IMR-90 (cell line): ENCODE results near the gene PSME4. TPM values are rescaled to one million over a fixed set of nuclear protein-coding genes. Genes with fewer than 3 reads are reported as not detected.

Source experiments
- ATAC-seq: fragments of 200-7000 bp; cut with Tn5 transposase; 2 replicates; pipeline ENCODE4 v1.9.1; 2020; ENCODE audit warnings: low read depth, mild to moderate bottlenecking, moderate library complexity
- BruUV-seq: library from RNA; stranded (reverse); fragments of 400-500 nt; replicated peaks from 2 replicates; lab custom pipeline; 2021; lab: Mats Ljungman, UMichigan
- CTCF ChIA-PET: fragments of 300-600 bp; formaldehyde crosslinking; extraction: SDS; loops from one replicate; lab custom pipeline; 2021; ENCODE audit warnings: antibody characterized with exemption; lab: Yijun Ruan, JAX
- POLR2A ChIA-PET: fragments of 300-600 bp; sonication (Branson Sonifier 250); formaldehyde crosslinking; loops from one replicate; lab custom pipeline; 2022; ENCODE audit warnings: antibody characterized with exemption; ENCODE audit not compliant: unreplicated experiment; lab: Charles Lee
- DNase-seq: peaks from one replicate; pipeline ENCODE4 v3.0.0; 2013
- H2AFZ ChIP-seq: replicated peaks from 2 replicates; pipeline ENCODE3; 2013; ENCODE audit warnings: low read length, mild to moderate bottlenecking; ENCODE audit not compliant: poor library complexity
- H2AK5ac ChIP-seq: 2 replicates; pipeline ENCODE4 v1.6.1; 2013; ENCODE audit warnings: low read depth, low read length, inconsistent platforms
- H2AK9ac ChIP-seq: replicated peaks from 2 replicates; pipeline ENCODE3; 2013; ENCODE audit warnings: mild to moderate bottlenecking, low read depth, low read length, moderate library complexity; ENCODE audit not compliant: poor library complexity
- H2BK120ac ChIP-seq: 2 replicates; pipeline ENCODE4 v1.6.1; 2013; ENCODE audit warnings: low read depth, low read length, inconsistent platforms
- H2BK15ac ChIP-seq: 3 replicates; pipeline ENCODE4 v1.6.1; 2013; ENCODE audit warnings: low read depth, low read length, inconsistent platforms
- H2BK20ac ChIP-seq: 2 replicates; pipeline ENCODE4 v1.6.1; 2013; ENCODE audit warnings: low read depth, mild to moderate bottlenecking, inconsistent platforms, low read length, moderate library complexity
- H2BK5ac ChIP-seq: 2 replicates; pipeline ENCODE4 v1.6.1; 2013; ENCODE audit warnings: mild to moderate bottlenecking, low read depth, low read length, inconsistent platforms; ENCODE audit not compliant: poor library complexity, severe bottlenecking
- H3K14ac ChIP-seq: replicated peaks from 2 replicates; pipeline ENCODE4 v1.6.1; 2013; ENCODE audit warnings: low read depth, low read length, inconsistent platforms
- H3K18ac ChIP-seq: 2 replicates; pipeline ENCODE4 v1.6.1; 2013; ENCODE audit warnings: low read depth, low read length, control low read depth
- H3K23ac ChIP-seq: 2 replicates; pipeline ENCODE4 v1.6.1; 2013; ENCODE audit warnings: low read depth, low read length, inconsistent platforms
- H3K27ac ChIP-seq: 2 replicates; pipeline ENCODE4 v1.5.1; 2013; ENCODE audit warnings: mild to moderate bottlenecking, control low read depth, low read length; ENCODE audit not compliant: insufficient read depth
- H3K27me3 ChIP-seq: 2 replicates; pipeline ENCODE4 v1.6.1; 2013; ENCODE audit warnings: low read length; ENCODE audit not compliant: control insufficient read depth, insufficient read depth
- H3K36me3 ChIP-seq: 2 replicates; pipeline ENCODE4 v1.6.1; 2013; ENCODE audit warnings: low read length, mixed read lengths; ENCODE audit not compliant: control insufficient read depth, insufficient read depth
- H3K4ac ChIP-seq: 2 replicates; pipeline ENCODE4 v1.6.1; 2013; ENCODE audit warnings: low read depth, low read length, inconsistent platforms
- H3K4me1 ChIP-seq: 2 replicates; pipeline ENCODE4 v1.6.1; 2013; ENCODE audit warnings: low read length, mixed read lengths; ENCODE audit not compliant: control insufficient read depth, insufficient read depth
- H3K4me2 ChIP-seq: 2 replicates; pipeline ENCODE4 v1.6.1; 2013; ENCODE audit warnings: low read depth, mild to moderate bottlenecking, control low read depth, low read length, moderate library complexity
- H3K4me3 ChIP-seq: 2 replicates; pipeline ENCODE4 v1.5.1; 2013; ENCODE audit warnings: low read depth, mild to moderate bottlenecking, control low read depth, low read length, moderate library complexity; ENCODE audit not compliant: insufficient read depth
- H3K56ac ChIP-seq: 2 replicates; pipeline ENCODE4 v1.6.1; 2013; ENCODE audit warnings: low read length, inconsistent platforms; ENCODE audit not compliant: insufficient read depth; ENCODE audit errors: extremely low read depth
- H3K79me1 ChIP-seq, 2 experiments: 2 replicates each; pipeline ENCODE4 v1.6.1; 2013; ENCODE audit warnings: low read length in 2 of 2, inconsistent platforms in 1 of 2, low read depth in 1 of 2
- H3K9ac ChIP-seq: 2 replicates; pipeline ENCODE4 v1.6.1; 2013; ENCODE audit warnings: low read depth, low read length, control low read depth
- H3K9me1 ChIP-seq: 2 replicates; pipeline ENCODE4 v1.6.1; 2013; ENCODE audit warnings: low read length, inconsistent platforms; ENCODE audit not compliant: insufficient read depth
- H3K9me3 ChIP-seq: 2 replicates; pipeline ENCODE4 v1.6.1; 2013; ENCODE audit warnings: low read length; ENCODE audit not compliant: control insufficient read depth, insufficient read depth
- H4K20me1 ChIP-seq: 2 replicates; pipeline ENCODE4 v1.6.1; 2013; ENCODE audit warnings: low read length, inconsistent platforms; ENCODE audit not compliant: insufficient read depth
- H4K5ac ChIP-seq: 2 replicates; pipeline ENCODE4 v1.6.1; 2013; ENCODE audit warnings: mild to moderate bottlenecking, low read depth, low read length, control low read depth
- H4K8ac ChIP-seq, 2 experiments: 2 replicates each; pipeline ENCODE4 v1.6.1; 2013; ENCODE audit warnings: low read depth in 2 of 2, low read length in 2 of 2, control low read depth in 1 of 2, inconsistent platforms in 1 of 2
- H4K91ac ChIP-seq: 2 replicates; pipeline ENCODE4 v1.6.1; 2013; ENCODE audit warnings: low read depth, low read length, inconsistent platforms; ENCODE audit not compliant: insufficient read depth
- MXI1 ChIP-seq: IDR thresholded peaks from 2 replicates; pipeline ENCODE4 v1.6.1; 2012; ENCODE audit warnings: low read depth, mild to moderate bottlenecking, low read length, moderate library complexity, borderline replicate concordance
- NFE2L2 ChIP-seq: fragments of 150-350 bp; IDR thresholded peaks from 2 replicates; pipeline ENCODE4 v1.6.1; 2016; ENCODE audit warnings: low read depth, mild to moderate bottlenecking, low read length
- USF2 ChIP-seq: fragments of 150-350 bp; IDR thresholded peaks from 2 replicates; pipeline ENCODE4 v1.6.1; 2017; ENCODE audit warnings: mild to moderate bottlenecking, antibody characterized with exemption, low read length, low read depth
- WGBS, 2 experiments: methylation state at CpG; one replicate each; pipeline versions ENCODE4 v1.1.5 to v1.1.7; 2013; ENCODE audit warnings: missing lambda C conversion rate in 2 of 2; ENCODE audit not compliant: insufficient read length in 1 of 2; ENCODE audit errors: extremely low coverage in 2 of 2; 5-methylcytosine and 5-hydroxymethylcytosine counted together
- dilution Hi-C: fragments of 300-500 bp; cut with HindIII; formaldehyde crosslinking; loops from one replicate; pipeline ENCODE4 v1.14.3; 2018; ENCODE audit warnings: low sequenced_read_pairs; ENCODE audit not compliant: unreplicated experiment
- in situ Hi-C: fragments of 300-500 bp; cut with MboI; formaldehyde crosslinking; loops from 3 replicates; pipeline ENCODE4 v1.14.3; 2019; ENCODE audit warnings: low sequenced_read_pairs, inconsistent platforms, mixed read lengths
- intact Hi-C: fragments of 100-400 bp; cut with micrococcal nuclease; formaldehyde crosslinking; loops from 2 replicates; pipeline ENCODE4 v1.10.0; 2022
- polyA plus RNA-seq, 3 experiments: library from polyadenylated mRNA; depleted of rRNA; stranded (reverse); fragments of >200 nt; gene quantifications; 2 replicates each; pipeline ENCODE4 v1.2.3, GENCODE V29; 2012; ENCODE audit warnings: low replicate concordance in 1 of 3
- total RNA-seq: library from RNA; depleted of rRNA; stranded (reverse); fragments of >200 nt; gene quantifications from 2 replicates; pipeline ENCODE4 v1.2.3, GENCODE V29; 2012

PSME4 gene
- total and polyA plus RNA-seq, 2 of the 4 experiments (the other 2 are of a cell fraction) = 28.2 to 61.3 TPM

GRCh38 chr2:53881360-53881759 lies 89.4 kb downstream of the PSME4 start:
- Histone ChIP-seq H3K79me1 (peaks cover 16 to 21% of the 10 kb centered on the region in 2 experiments), H3K4me2 (no peak overlapping the region), H3K56ac (no peak overlapping the region), H3K23ac (no peak overlapping the region), H4K8ac (no peak overlapping the region), H2AFZ (no peak overlapping the region), H4K20me1 (no peaks in the 10 kb centered on the region), H3K18ac (no peak overlapping the region), H3K4me1 (peaks cover 2% of the 10 kb centered on the region; the same call in 1 of the 2 replicates), H3K4ac (no peak overlapping the region), H3K14ac (no peak overlapping the region), H3K36me3 (peaks cover 28% of the 10 kb centered on the region), H2BK15ac (no peak overlapping the region), H3K9ac (no peak overlapping the region), H2AK5ac (no peak overlapping the region), H3K27ac (no peak overlapping the region), H2BK5ac (no peak overlapping the region), H2BK120ac (no peak overlapping the region), H3K9me1 (no peaks in the 10 kb centered on the region), H2AK9ac (no peak overlapping the region), H4K5ac (no peak overlapping the region), H2BK20ac (no peak overlapping the region), H3K9me3 (no peaks in the 10 kb centered on the region), H4K91ac (no peak overlapping the region), H3K27me3 (no peaks in the 10 kb centered on the region), H3K4me3 (no peak overlapping the region)
- no peak for DNase-seq
- dilution Hi-C loops (no loop called here), in situ Hi-C loops (no loop called here), intact Hi-C loops (no loop called here)
- WGBS, 2 experiments = no CpG with 5 or more reads among the region's 2 CpGs
- BruUV-seq = no TSS peak
- TF ChIP-seq MXI1 = no peak
- TF ChIP-seq USF2 = no peak
- no peak for TF ChIP-seq NFE2L2
- ATAC-seq = no peak
- POLR2A ChIA-PET = no interaction called here
- CTCF ChIA-PET = interaction anchor here (0.6 kb wide), 1 partner anchor 33 kb away, joined by 5 read pairs; no protein-coding TSS in a partner anchor
